ENCODE measurements around the gene SPEM3. TPM values are rescaled to one million over a fixed set of nuclear protein-coding genes. Genes with fewer than 3 reads are reported as not detected.

SPEM3 gene
- total and polyA plus RNA-seq, 2 of the 13 experiments (the other 11 are each of a cell fraction or from before 2014, with no cell fraction given), result not detected

- TF ChIP-seq, protein P1, sequence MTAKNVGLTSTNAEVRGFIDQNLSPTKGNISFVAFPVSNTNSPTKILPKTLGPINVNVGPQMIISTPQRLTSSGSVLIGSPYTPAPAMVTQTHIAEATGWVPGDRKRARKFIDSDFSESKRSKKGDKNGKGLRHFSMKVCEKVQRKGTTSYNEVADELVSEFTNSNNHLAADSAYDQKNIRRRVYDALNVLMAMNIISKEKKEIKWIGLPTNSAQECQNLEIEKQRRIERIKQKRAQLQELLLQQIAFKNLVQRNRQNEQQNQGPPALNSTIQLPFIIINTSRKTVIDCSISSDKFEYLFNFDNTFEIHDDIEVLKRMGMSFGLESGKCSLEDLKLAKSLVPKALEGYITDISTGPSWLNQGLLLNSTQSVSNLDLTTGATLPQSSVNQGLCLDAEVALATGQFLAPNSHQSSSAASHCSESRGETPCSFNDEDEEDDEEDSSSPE (CRISPR knock-in tag; IDR thresholded peaks at IDR 0.05), result peak; percentile 71
- TF ChIP-seq CHD4 (IDR thresholded peaks at IDR 0.05; ENCODE audit: borderline replicate concordance, low read length) (no peak), RBAK (CRISPR knock-in tag; IDR thresholded peaks at IDR 0.05) (no peak), ZNF839 (CRISPR knock-in tag; IDR thresholded peaks at IDR 0.05; ENCODE audit: borderline replicate concordance) (no peak), LRRFIP1 (CRISPR knock-in tag; conservative IDR thresholded peaks at IDR 0.05) (no peak), ZNF280D (CRISPR knock-in tag; IDR thresholded peaks at IDR 0.05) (no peak), BCL6 (CRISPR knock-in tag; IDR thresholded peaks at IDR 0.05) (no peak)
Measured at GRCh38 chr17:7403977-7404736, 24.5 kb upstream of the SPEM3 start, which contains the start of gene TMEM256 (continued).

Measured in HepG2 (cell line).